ENCODE measurements around the gene BRSK1. TPM values are rescaled to one million over a fixed set of nuclear protein-coding genes. Genes with fewer than 3 reads are reported as not detected.

Gene BRSK1
- total RNA-seq, 1 donor: 4.0 TPM

DNA sequence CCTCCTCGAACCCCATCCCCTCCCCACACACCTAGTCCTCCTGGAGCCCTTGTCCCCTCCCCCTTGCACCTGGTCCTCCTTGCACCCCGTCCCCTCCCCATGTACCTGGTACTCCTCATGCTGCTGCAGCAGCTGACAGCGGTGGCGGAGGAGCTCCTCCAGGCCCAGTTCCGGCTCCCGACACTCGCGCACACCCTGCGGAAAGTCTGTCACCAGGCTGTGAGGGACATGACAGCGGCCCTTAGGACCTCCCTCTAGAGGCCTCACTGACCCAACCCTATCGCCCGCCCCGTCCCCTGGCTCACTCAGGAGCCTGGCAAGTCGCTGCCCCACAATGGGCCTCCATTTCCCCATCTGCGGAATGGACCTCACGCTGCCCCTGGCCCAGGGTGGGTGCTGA, 18.6 kb upstream of the BRSK1 start:
- Histone ChIP-seq H3K27me3 (ENCODE audit: insufficient read depth, low read length) (no peaks in the 10 kb centered on the region), H4K20me1 (ENCODE audit: insufficient read depth, low read length) (no peaks in the 10 kb centered on the region), H2AFZ (ENCODE audit: low read length) (no peak overlapping the region), H3K27ac (ENCODE audit: low read depth, low read length) (no peak overlapping the region), H3K36me3 (ENCODE audit: insufficient read depth, low read length) (no peaks in the 10 kb centered on the region), H3K4me3 (ENCODE audit: insufficient read depth, low read length) (no peak overlapping the region), H3K4me2 (ENCODE audit: insufficient read depth, low read length) (no peak overlapping the region), H3K79me2 (ENCODE audit: insufficient read depth, low read length) (peaks cover 8% of the 10 kb centered on the region), H3K4me1 (ENCODE audit: insufficient read depth, low read length) (no peaks in the 10 kb centered on the region), H3K9me3 (ENCODE audit: low read depth, low read length) (no peaks in the 10 kb centered on the region)
- DNase-seq (ENCODE audit: insufficient read length, low spot score, missing footprints): peak; percentile 49
- TF ChIP-seq, protein P1, sequence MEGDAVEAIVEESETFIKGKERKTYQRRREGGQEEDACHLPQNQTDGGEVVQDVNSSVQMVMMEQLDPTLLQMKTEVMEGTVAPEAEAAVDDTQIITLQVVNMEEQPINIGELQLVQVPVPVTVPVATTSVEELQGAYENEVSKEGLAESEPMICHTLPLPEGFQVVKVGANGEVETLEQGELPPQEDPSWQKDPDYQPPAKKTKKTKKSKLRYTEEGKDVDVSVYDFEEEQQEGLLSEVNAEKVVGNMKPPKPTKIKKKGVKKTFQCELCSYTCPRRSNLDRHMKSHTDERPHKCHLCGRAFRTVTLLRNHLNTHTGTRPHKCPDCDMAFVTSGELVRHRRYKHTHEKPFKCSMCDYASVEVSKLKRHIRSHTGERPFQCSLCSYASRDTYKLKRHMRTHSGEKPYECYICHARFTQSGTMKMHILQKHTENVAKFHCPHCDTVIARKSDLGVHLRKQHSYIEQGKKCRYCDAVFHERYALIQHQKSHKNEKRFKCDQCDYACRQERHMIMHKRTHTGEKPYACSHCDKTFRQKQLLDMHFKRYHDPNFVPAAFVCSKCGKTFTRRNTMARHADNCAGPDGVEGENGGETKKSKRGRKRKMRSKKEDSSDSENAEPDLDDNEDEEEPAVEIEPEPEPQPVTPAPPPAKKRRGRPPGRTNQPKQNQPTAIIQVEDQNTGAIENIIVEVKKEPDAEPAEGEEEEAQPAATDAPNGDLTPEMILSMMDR (IDR thresholded peaks at IDR 0.05; ENCODE audit: extremely low read depth, low read depth, low read length): no peak

DNA sequence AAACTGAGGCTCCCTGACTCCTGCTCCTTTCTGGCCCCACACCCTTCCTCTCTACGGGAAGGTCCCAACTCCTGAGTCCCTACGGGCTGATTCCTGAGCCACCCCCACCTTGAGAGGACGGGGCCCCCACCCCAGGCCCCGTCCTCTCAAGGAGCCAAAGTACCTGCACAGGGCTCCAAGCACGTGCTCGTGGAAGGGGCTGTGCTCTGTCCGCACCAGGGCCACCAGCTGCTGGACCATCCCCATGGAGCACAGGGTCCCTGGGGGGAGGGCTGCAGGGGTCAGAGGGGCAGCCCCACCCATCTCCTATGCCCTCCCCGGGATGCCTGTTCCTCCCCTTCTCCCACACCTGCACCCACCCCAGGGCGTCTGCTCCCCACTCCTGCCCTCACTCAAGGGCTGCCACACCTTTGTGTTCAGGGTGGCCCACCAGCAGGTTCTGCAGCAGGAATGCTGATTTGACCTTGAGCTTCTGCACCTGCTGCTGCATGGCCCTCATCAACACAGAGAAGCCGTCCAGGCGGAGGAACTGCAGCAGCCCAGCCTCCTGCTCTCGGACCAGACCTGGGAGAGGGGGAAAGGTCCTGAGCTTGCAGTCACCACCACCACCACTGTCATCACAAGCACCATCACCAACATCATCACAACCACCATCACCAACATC, 17.9 kb upstream of the BRSK1 start:
- H3K27ac ChIP-seq (ENCODE audit: low read depth, low read length): no peak overlapping the region
- H3K4me2 ChIP-seq (ENCODE audit: insufficient read depth, low read length): no peak overlapping the region
- DNase-seq (ENCODE audit: insufficient read length, low spot score, missing footprints): peak; percentile 38
- TF ChIP-seq, protein P1 (IDR thresholded peaks at IDR 0.05; ENCODE audit: extremely low read depth, low read depth, low read length): no peak
- H2AFZ ChIP-seq (ENCODE audit: low read length): no peak overlapping the region
- H3K4me1 ChIP-seq (ENCODE audit: insufficient read depth, low read length): no peaks in the 10 kb centered on the region
- H3K36me3 ChIP-seq (ENCODE audit: insufficient read depth, low read length): no peaks in the 10 kb centered on the region
- no peaks in the 10 kb centered on the region for H3K27me3 ChIP-seq (ENCODE audit: insufficient read depth, low read length)
- no peaks in the 10 kb centered on the region for H3K9me3 ChIP-seq (ENCODE audit: low read depth, low read length)
- H3K4me3 ChIP-seq (ENCODE audit: insufficient read depth, low read length): no peak overlapping the region
- H4K20me1 ChIP-seq (ENCODE audit: insufficient read depth, low read length): no peaks in the 10 kb centered on the region
- peaks cover 8% of the 10 kb centered on the region for H3K79me2 ChIP-seq (ENCODE audit: insufficient read depth, low read length)

DNA sequence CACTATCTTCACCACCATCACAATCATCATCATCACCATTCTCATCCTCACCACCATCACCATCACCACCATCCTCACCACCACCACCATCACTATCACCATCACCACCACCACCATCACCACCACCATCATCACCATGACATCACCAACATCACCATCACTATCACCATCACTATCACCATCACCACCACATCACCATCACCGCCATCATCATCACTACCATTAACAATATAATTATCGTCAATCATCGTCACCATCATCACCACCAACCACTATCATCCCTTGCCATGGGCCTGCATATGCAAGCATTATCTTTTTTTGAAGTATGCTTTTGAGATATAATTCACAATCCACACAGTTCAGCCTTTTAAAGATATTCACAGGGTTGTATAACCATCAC, 17.4 kb upstream of the BRSK1 start:
- H3K27ac ChIP-seq (ENCODE audit: low read depth, low read length): no peak overlapping the region
- H3K27me3 ChIP-seq (ENCODE audit: insufficient read depth, low read length): no peaks in the 10 kb centered on the region
- no peak overlapping the region for H2AFZ ChIP-seq (ENCODE audit: low read length)
- peaks cover 8% of the 10 kb centered on the region for H3K79me2 ChIP-seq (ENCODE audit: insufficient read depth, low read length)
- no peak overlapping the region for H3K4me3 ChIP-seq (ENCODE audit: insufficient read depth, low read length)
- no peaks in the 10 kb centered on the region for H3K9me3 ChIP-seq (ENCODE audit: low read depth, low read length)
- no peak for DNase-seq (ENCODE audit: insufficient read length, low spot score, missing footprints)
- H4K20me1 ChIP-seq (ENCODE audit: insufficient read depth, low read length): no peaks in the 10 kb centered on the region
- no peaks in the 10 kb centered on the region for H3K36me3 ChIP-seq (ENCODE audit: insufficient read depth, low read length)
- TF ChIP-seq, protein P1 (IDR thresholded peaks at IDR 0.05; ENCODE audit: extremely low read depth, low read depth, low read length): no peak
- H3K4me1 ChIP-seq (ENCODE audit: insufficient read depth, low read length): no peaks in the 10 kb centered on the region
- H3K4me2 ChIP-seq (ENCODE audit: insufficient read depth, low read length): no peak overlapping the region

DNA sequence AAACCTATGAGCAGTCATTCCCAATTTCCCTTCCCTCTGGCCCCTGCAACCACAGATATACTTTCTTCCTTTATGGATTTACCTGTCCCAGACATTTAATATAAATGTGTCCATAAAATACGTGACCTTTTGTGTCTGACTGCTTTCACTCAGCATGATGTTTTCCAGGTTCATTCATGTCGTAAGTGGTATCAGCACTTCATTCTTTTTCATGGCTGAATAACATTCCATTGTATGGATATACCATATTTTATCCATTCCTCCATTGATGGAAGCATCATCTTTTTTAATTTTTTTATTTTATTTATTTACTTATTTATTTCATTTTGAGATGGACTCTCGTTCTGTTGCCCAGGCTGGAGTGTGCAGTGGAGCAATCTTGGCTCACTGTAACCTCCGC, 17.0 kb upstream of the BRSK1 start:
- H3K4me2 ChIP-seq (ENCODE audit: insufficient read depth, low read length): no peak overlapping the region
- H3K27ac ChIP-seq (ENCODE audit: low read depth, low read length): no peak overlapping the region
- no peaks in the 10 kb centered on the region for H4K20me1 ChIP-seq (ENCODE audit: insufficient read depth, low read length)
- no peaks in the 10 kb centered on the region for H3K27me3 ChIP-seq (ENCODE audit: insufficient read depth, low read length)
- H2AFZ ChIP-seq (ENCODE audit: low read length): no peak overlapping the region
- no peaks in the 10 kb centered on the region for H3K36me3 ChIP-seq (ENCODE audit: insufficient read depth, low read length)
- TF ChIP-seq, protein P1 (IDR thresholded peaks at IDR 0.05; ENCODE audit: extremely low read depth, low read depth, low read length): no peak
- no peak overlapping the region for H3K4me3 ChIP-seq (ENCODE audit: insufficient read depth, low read length)
- no peaks in the 10 kb centered on the region for H3K9me3 ChIP-seq (ENCODE audit: low read depth, low read length)
- H3K79me2 ChIP-seq (ENCODE audit: insufficient read depth, low read length): peaks cover 8% of the 10 kb centered on the region
- no peaks in the 10 kb centered on the region for H3K4me1 ChIP-seq (ENCODE audit: insufficient read depth, low read length)
- DNase-seq (ENCODE audit: insufficient read length, low spot score, missing footprints): no peak
